ENCODE data around the gene HIVEP1.

Gene HIVEP1

GRCh38 chr6:12058172-12058961 is 46.3 kb downstream of the HIVEP1 start:
- no peak for DNase-seq

- peak; percentile 67 to 78 for DNase-seq
These were observed 48.9 kb downstream of the HIVEP1 start for GRCh38 chr6:12060780-12061609.

DNA sequence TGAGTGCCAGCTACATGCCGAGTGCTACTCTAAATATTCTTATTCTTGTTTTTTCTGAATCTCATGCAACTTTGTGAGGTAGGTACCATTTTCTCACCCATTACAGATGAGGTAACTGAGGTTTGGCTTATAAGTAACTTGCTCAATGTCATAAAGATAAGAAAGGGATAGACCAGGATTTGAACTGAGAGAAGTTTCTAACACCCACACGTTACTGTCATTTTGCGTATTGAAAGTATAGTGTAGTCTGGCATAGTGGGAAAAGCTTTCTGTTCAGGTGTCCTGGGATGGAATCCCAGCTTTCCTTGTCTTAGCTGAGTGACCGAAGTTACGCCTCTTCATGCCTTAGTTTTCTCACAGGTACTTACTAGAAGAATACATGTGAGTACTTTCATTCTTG is 50.5 kb downstream of the HIVEP1 start:
- DNase-seq: no peak

DNA sequence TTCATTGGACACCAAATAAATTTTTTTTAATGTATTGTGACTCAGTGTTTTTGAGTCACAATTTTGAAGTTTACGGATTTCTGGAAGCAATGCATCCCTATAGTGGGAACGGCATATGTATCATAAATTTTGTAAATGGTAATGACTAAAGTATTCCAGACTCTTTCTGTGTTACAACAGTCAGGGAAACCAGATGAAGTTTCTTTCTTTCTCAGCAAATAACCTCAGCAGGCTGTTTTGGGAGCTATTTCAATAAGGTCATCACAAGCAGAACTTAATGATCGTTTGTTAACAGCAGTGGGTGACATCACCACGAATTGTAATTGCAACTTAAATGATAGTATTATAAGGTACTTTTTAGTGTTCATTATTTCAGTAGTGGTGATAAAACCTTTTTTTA is 52.0 kb downstream of the HIVEP1 start:
- no peak for DNase-seq

DNA sequence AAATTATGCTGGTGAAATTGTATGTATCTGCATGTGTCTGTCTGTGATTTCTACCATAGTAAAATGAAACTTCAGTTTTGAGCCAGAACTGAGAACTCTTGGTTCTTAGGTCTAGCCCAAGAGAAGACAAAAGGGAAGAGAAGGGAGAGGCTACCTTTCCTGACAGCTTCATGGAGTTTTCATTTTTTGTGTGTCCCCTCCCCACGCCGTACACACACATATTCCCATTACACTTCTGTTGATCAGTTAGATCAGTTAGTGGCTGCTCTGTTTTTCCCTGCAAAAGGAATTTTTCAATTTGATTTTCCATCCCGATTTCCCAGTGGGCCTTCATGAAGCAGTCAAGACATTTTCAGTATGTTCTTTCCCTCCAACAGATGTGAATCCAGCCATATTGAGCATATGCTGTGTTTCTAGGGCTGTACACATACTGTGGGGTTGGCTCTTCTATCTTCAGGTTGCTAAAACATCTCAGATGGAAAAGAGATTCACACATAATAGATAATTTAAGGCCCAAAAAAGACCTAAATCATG is 52.5 kb downstream of the HIVEP1 start:
- DNase-seq: no peak

DNA sequence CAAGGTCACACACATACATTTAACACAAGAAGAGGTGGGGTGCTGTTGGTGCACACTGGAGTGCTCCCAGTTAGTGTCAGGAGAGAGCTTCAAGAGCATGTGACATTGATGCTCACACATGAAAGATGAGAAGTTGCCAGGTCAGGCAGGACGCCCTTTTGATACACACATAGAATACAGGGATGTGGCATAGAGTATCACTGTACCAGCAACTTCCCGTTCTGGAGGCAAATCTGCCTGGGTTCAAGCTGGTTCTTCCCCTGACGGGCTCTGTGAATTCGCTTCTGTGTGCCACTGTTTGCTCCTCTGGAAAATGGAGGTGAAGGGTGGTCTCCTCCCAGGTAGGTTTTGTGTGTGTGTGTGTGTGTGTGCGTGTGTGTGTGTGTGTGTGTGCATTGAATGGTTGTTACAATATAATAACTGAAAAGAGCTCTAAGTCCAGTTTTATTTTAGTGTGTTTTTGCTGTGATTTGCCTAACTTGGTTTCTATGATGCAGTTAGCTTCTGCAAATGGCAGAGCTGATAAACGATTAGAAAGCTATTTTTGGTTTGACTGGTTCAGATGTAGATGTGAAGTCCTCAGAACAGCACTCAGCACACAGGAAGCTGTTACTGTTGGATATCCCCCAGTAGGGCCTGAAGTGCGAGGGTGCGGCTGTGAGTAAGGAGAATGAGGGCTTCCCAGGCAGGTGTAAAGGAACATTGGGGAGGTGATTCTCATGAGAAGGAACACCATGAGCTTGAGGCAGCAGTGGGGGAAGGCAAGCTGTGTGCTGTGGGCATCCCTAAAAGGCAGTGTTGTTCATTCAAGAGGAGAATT is 53.4 kb downstream of the HIVEP1 start:
- no peak for DNase-seq

DNA sequence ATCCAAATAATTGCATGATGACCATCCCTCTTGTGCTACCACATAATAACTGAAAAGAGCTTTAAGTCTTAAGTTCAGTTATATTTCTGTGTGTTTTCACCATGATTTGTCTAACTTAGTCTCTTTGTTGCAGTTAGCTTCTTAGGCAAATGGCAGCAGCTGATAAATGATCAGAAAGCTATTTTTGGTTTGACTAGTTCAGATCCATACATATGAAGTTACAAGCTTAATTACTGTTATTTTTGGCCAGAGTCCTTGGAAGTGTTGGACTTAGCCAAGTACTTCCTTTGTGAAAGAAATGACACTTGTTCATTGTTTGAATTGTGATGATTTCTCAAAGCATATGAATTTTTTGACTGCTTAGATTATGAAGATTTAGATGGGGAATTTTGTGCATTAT is 54.2 kb downstream of the HIVEP1 start:
- DNase-seq: no peak

- DNase-seq: no peak
These were observed 56.9 kb downstream of the HIVEP1 start for GRCh38 chr6:12068899-12069557.

DNA sequence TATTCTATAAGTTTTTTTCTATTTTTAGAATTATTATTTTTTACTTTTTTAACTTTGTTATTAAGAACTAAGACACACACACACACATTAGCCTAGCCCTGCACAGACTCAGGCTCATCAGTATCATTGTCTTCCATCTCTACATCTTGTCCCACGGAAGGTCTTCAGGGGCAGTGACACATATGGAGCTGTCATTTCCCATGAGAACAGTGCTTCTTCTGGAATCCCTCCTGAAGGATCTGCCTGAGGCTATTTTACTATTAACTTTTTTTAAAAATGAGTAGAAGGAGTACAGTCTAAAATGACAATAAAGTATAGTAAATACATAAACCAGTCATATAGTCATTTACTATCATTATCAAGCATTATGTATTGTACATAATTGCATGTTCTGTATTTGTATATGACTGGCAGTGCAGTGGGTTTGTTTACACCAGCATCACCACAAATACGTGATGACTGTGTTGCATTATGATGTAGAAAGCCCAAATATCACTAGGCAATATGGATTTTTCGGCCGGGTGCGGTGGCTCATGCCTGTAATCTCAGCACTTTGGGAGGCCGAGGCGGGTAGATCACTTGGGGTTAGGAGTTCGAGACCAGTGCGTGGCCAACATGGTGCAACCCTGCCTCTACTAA is 57.9 kb downstream of the HIVEP1 start:
- DNase-seq: no peak

DNA sequence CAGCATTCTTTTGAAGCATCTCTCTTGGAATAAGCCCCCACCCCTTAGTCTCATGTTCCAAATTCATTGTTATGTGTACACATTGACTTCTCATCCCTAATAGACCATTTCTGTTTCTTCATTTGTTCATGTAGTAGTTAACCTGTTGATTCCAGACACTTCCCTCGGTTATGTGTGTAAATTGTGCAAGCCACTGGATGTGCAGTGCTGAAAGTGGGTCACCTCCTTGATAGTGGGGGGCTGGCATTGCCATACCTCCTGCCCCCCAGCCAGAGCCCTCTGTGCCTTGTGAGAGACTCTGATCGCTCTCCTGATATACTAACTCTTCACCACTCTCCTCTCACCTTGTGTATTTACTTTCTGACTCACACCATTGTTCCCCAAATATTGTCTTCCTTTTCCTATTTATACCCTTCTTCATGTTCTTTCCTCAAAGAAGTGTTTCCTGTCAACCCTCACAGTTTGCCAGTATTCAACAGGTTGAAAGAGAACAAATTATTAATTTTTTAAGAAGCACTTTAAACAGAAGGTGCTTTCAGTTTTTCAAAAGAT is 59.0 kb downstream of the HIVEP1 start:
- DNase-seq: no peak

DNA sequence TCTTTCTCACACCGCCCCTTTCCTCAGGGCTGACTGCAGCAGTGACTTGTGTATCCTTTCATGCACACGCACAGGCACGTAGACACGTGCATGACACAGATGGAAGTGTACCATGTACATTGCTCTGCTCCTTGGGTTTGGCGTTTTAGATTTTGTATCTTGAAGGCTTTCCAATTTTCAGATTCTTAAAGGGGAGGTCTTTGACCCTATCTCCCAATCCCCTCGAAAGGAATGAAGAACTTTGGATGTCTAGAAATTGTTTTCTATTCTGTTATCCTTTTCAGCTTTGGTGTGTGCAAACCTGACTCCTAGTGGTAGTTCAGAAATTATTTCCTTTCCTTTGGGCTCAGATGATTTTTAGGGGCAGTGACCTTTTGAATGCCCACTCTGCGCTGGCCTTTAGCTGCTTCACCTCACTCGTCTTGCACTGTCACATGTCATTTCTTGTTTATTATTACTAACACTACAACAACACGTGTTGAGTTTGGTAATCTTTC is 63.0 kb downstream of the HIVEP1 start:
- no peak for DNase-seq

DNA sequence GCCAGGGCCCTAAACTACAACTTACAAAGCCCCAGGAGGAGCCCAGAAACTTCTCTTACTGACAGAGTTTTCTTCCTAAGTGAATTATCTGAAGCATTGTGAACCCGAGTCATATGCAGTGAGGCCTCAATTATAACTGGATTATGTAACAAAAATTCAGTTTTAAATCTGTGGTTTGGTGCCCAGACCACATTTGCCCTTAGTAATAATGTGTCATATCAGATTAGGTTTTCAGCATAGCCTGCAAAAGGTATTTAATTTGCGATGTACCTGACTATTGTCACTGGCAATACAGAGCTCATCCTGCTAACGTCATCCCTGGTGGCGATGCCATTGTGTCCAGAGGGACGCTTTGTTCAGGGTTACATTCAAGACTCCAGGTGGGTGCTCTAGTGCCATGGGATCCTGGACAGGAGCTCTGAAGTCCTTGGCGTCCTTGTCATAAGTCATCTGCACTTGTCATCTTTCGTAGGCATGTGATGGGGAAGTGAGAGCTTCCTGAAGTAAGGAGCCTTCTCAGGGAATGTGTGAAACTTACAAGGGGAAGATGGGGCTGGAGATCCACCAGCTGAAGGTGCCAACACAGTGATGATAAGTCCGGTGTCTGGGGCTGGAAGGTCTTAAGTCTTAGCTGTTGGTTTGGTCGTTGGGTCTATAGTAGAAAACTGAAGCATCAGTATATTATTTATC is 65.1 kb downstream of the HIVEP1 start:
- DNase-seq: no peak

- DNase-seq: no peak
These were observed 65.9 kb downstream of the HIVEP1 start for GRCh38 chr6:12078014-12078413.

DNA sequence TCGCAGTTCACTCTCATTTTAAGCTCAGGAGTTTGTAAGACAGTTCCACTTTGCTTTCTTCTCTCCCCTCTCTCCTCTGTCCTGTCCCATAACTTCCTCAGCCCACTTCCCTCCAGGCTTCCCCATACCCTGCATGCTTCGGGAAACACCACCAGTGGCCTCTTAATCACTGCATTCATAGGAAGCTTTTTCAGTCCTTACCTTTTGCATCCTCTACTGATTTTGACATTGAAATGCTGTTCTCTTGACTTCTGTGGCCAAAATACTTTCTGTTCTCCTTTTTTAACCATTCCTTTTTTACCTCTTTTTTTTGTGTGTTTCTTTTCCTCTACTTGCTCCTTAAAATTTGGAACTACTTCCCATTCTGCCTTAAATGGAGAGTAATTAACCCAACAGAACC is 69.7 kb downstream of the HIVEP1 start:
- DNase-seq: no peak

- DNase-seq: no peak
These were observed 70.3 kb downstream of the HIVEP1 start for GRCh38 chr6:12082368-12082767.

DNA sequence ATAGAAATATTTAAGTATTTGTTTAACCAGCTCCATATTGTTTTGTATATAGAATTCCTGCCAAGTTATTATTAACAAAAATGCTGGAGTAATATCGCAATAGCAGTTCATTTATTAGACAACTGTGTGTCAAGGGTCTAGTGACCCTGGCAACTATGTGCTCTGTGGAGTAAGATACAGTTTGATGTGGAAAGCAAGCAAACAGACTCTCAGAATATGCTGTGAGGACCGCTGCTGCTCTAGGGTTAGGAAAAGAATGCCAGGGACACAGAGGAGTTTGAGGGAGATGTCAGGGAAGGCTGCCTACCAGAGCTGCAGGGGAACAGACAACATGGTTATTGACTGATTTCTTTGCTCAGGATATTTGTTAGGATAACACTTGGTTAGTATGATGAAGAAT is 71.2 kb downstream of the HIVEP1 start:
- no peak for DNase-seq

- DNase-seq: no peak
These were observed 71.7 kb downstream of the HIVEP1 start for GRCh38 chr6:12083763-12084162.

GRCh38 chr6:12084681-12085080 is 72.6 kb downstream of the HIVEP1 start:
- DNase-seq: no peak

DNA sequence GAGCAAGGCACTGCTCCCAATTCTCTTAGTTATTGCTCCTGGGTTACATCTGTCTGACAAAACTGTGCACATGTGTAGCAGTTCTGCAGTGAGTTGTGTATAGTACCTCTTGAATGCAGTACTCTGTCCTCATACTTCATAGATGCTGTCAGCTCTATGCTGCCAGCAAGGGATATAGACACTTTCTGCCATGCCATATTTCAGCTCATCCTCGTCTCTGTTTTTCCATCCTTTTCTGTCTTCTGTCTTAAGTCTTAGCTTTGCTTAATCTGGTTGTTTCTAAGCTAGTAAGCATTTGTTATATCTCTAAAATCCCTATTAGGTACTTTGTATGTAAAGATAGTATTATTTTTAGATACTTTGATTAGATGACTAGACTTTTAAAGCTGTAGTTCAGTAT is 76.4 kb downstream of the HIVEP1 start:
- DNase-seq: no peak

DNA sequence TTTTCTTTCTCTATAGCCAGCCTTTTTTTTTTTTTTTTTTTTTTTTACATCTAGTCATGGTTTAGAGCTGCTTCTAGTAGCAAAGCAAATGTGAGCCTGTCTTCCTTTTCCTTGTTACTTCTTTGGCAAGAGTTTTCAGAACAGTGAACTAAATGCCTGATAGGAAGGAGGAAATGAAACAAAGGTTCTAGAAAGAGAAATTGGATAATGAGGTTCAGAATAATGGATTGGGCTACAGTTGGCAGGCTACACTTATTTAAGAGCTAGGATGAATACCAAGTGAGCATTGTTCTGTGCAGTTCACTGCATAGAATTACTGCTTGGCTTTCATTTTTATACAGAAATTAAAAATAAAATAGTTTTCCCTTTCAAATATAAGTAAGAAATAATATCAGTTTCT is 78.6 kb downstream of the HIVEP1 start:
- no peak for DNase-seq

DNA sequence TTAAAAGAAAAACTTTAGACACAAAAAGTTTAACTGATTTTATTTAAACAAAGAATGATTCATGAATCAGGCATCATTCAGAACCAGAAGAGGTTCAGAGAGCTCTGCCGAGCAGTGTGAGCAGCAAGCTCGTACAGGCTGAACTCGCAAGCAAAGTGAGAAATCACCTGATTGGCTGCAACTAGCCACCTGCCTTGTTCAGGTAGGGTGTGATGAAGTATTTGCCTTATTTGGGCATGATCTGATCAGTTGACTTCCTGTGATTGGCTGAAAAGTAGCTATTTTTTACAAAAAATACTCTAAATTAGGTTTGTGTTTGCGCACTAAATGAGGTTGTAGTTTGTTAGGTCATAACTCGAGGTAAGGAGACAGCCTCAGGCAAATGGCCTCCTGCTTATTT is 80.7 kb downstream of the HIVEP1 start:
- no peak for DNase-seq

Measured in activated CD4-positive, alpha-beta T cell treated with anti-CD3 and anti-CD28 coated beads, Interleukin-2, amount 50 U/mL, for 48 hours (primary cell).